Keratinocyte (primary cell): Measurements from ENCODE around the gene PLA2G2E. TPM values are rescaled to one million over a fixed set of nuclear protein-coding genes. Genes with fewer than 3 reads are reported as not detected.

Experiments used
- DNase-seq: peaks from one replicate; pipeline ENCODE4 v3.0.0-alpha.2; 2011; ENCODE audit warnings: low read depth, missing footprints, low spot score
- FAIRE-seq: peaks from 2 replicates; lab custom pipeline; 2011; peaks lifted over from hg19 to GRCh38; lab: Jason Lieb, UNC
- H2AFZ ChIP-seq: 2 replicates; pipeline ENCODE4 v1.6.0; 2012; ENCODE audit warnings: low read length, control low read depth, inconsistent platforms; ENCODE audit not compliant: control insufficient read depth
- H3K27ac ChIP-seq: 2 replicates; pipeline ENCODE4 v1.5.1; 2011; ENCODE audit warnings: low read length; ENCODE audit not compliant: control insufficient read depth, insufficient read depth
- H3K27me3 ChIP-seq: 3 replicates; pipeline ENCODE4 v1.6.0; 2011; ENCODE audit warnings: low read length; ENCODE audit not compliant: control insufficient read depth, insufficient read depth; ENCODE audit errors: extremely low read depth
- H3K36me3 ChIP-seq, 2 experiments: 2 replicates in 1 of 2; 3 replicates in 1 of 2; pipeline ENCODE4 v1.5.1; 2011; ENCODE audit warnings: low read length in 2 of 2, mild to moderate bottlenecking in 1 of 2; ENCODE audit not compliant: control insufficient read depth in 2 of 2, insufficient read depth in 2 of 2; ENCODE audit errors: extremely low read depth in 1 of 2
- H3K4me1 ChIP-seq: 3 replicates; pipeline ENCODE4 v1.5.1; 2011; ENCODE audit warnings: low read length; ENCODE audit not compliant: control insufficient read depth, insufficient read depth; ENCODE audit errors: extremely low read depth
- H3K4me2 ChIP-seq: 3 replicates; pipeline ENCODE4 v1.6.0; 2011; ENCODE audit warnings: low read depth, low read length; ENCODE audit not compliant: control insufficient read depth, insufficient read depth; ENCODE audit errors: extremely low read depth
- H3K4me3 ChIP-seq, 3 experiments: fragments of 200-600 bp in 1 of 3; sonication (generic) in 1 of 3; 2 replicates in 2 of 3; 3 replicates in 1 of 3; pipeline ENCODE4 v1.5.1; 2011 to 2016; ENCODE audit warnings: low read length in 3 of 3, mild to moderate bottlenecking in 3 of 3, control low read depth in 2 of 3, inconsistent platforms in 1 of 3, low read depth in 1 of 3, mixed read lengths in 1 of 3, mixed run types in 1 of 3, moderate library complexity in 1 of 3; ENCODE audit not compliant: control insufficient read depth in 2 of 3, insufficient read depth in 2 of 3; ENCODE audit errors: extremely low read depth in 1 of 3
- H3K79me2 ChIP-seq: 2 replicates; pipeline ENCODE4 v1.6.0; 2012; ENCODE audit warnings: low read length; ENCODE audit not compliant: control insufficient read depth, insufficient read depth
- H3K9ac ChIP-seq: 3 replicates; pipeline ENCODE4 v1.6.0; 2011; ENCODE audit warnings: low read length; ENCODE audit not compliant: control insufficient read depth, insufficient read depth; ENCODE audit errors: extremely low read depth
- H3K9me1 ChIP-seq: 3 replicates; pipeline ENCODE4 v1.6.0; 2011; ENCODE audit warnings: low read length; ENCODE audit not compliant: control insufficient read depth, insufficient read depth; ENCODE audit errors: extremely low read depth
- H3K9me3 ChIP-seq: 2 replicates; pipeline ENCODE4 v1.5.1; 2012; ENCODE audit warnings: low read depth, low read length; ENCODE audit not compliant: control insufficient read depth
- H4K20me1 ChIP-seq: 3 replicates; pipeline ENCODE4 v1.6.0; 2011; ENCODE audit warnings: low read length; ENCODE audit not compliant: control insufficient read depth, insufficient read depth; ENCODE audit errors: extremely low read depth
- CTCF ChIP-seq, 3 experiments: IDR thresholded peaks in 1 of 3; conservative IDR thresholded peaks in 1 of 3; optimal IDR thresholded peaks in 1 of 3; 2 replicates in 2 of 3; 3 replicates in 1 of 3; pipeline versions ENCODE3 to v1.5.1; 2011; ENCODE audit warnings: low read length in 3 of 3, mild to moderate bottlenecking in 3 of 3, moderate library complexity in 2 of 3, control low read depth in 1 of 3, inconsistent platforms in 1 of 3; ENCODE audit not compliant: insufficient read depth in 2 of 3; ENCODE audit errors: extremely low read depth in 1 of 3
- EZH2 ChIP-seq: IDR thresholded peaks from one replicate; pipeline ENCODE4 v1.6.1; 2012; ENCODE audit warnings: inconsistent platforms, mild to moderate bottlenecking, low read length, moderate library complexity
- dilution Hi-C: fragments of 300-500 bp; cut with MboI; formaldehyde crosslinking; loops from one replicate; pipeline ENCODE4 v1.7.0; 2020; ENCODE audit warnings: low sequenced_read_pairs; ENCODE audit not compliant: extremely low pct_ligation_motif_present
- polyA minus RNA-seq, 3 experiments: library from RNA; depleted of rRNA, polyadenylated mRNA; stranded (reverse); fragments of >200 nt; gene quantifications; 1 replicate in 1 of 3; 2 replicates in 1 of 3; 3 replicates in 1 of 3; pipeline ENCODE4 v1.2.3, GENCODE V29; 2011
- polyA plus RNA-seq, 5 experiments: library from polyadenylated mRNA; depleted of rRNA in 3 of 5; stranded (reverse) in 3 of 5; stranded (forward) in 1 of 5; unstranded in 1 of 5; fragments of >200 nt; gene quantifications; 1 replicate in 1 of 5; 2 replicates in 3 of 5; 3 replicates in 1 of 5; pipeline versions ENCODE4 v1.2.1 to v1.2.3, GENCODE V29; 2011 to 2012; ENCODE audit warnings: missing spikeins in 2 of 5, low read depth in 1 of 5, low replicate concordance in 1 of 5

Gene PLA2G2E
- polyA plus RNA-seq (not detected in 3 replicates), polyA minus RNA-seq (not detected in 3 replicates)
- polyA plus RNA-seq (2011; ENCODE audit: low read depth): not detected
- polyA plus RNA-seq (2011; cell fraction: cytosol; rRNA removed): not detected in 2 replicates
- polyA plus RNA-seq (2011; cell fraction: nucleus; rRNA removed): not detected in 2 replicates
- not detected in 2 replicates for polyA plus RNA-seq (2012; ENCODE audit: low replicate concordance)
- not detected for polyA minus RNA-seq (2011; cell fraction: cytosol; rRNA and poly(A)+ RNA removed)
- not detected in 2 replicates for polyA minus RNA-seq (2011; cell fraction: nucleus; rRNA and poly(A)+ RNA removed)

GRCh38 chr1:19923137-19923952 is at the start of gene PLA2G2E:
Gene PLA2G2E, minus strand, starts transcription at chr1:19923617. Its CDS starts 58 bp downstream, at chr1:19923559.
- H3K4me3 ChIP-seq: no peak within 1 kb of the TSS
- H2AFZ ChIP-seq: no peak within 1 kb of the TSS
- no peaks in the 10 kb centered on the region for H3K36me3 ChIP-seq
- H3K9me1 ChIP-seq: no peaks in the 10 kb centered on the region
- DNase-seq (no peak), FAIRE-seq (no peak)
- H3K9ac ChIP-seq: no peak within 1 kb of the TSS
- H3K4me1 ChIP-seq: peaks cover 16% of the 10 kb centered on the region
- no peaks in the 10 kb centered on the region for H4K20me1 ChIP-seq
- no peak within 1 kb of the TSS for H3K4me2 ChIP-seq
- no peak within 1 kb of the TSS for H3K27ac ChIP-seq
- H3K9me3 ChIP-seq: no peaks in the 10 kb centered on the region
- peaks cover 16% of the 10 kb centered on the region for H3K27me3 ChIP-seq
- no peak for TF ChIP-seq CTCF (optimal IDR thresholded peaks at IDR 0.05 in 1 of 3, IDR thresholded peaks at IDR 0.05 in 1 of 3, conservative IDR thresholded peaks at IDR 0.05 in 1 of 3; ENCODE audit: extremely low read depth in 1 of 3, insufficient read depth in 2 of 3, low read length in 3 of 3)
- no peak for TF ChIP-seq EZH2
- dilution Hi-C loops: no loop called here
- no peaks in the 10 kb centered on the region for H3K79me2 ChIP-seq

- no peak overlapping the region for H3K9ac ChIP-seq
- no peaks in the 10 kb centered on the region for H3K9me1 ChIP-seq
- H3K4me3 ChIP-seq: no peak overlapping the region
- peaks cover 30% of the 10 kb centered on the region for H3K27me3 ChIP-seq
- H3K9me3 ChIP-seq: no peaks in the 10 kb centered on the region
- no peak overlapping the region for H3K4me2 ChIP-seq
- H3K79me2 ChIP-seq: no peaks in the 10 kb centered on the region
- FAIRE-seq: no peak
- H3K4me1 ChIP-seq: peaks cover 5% of the 10 kb centered on the region
- H3K27ac ChIP-seq: no peak overlapping the region
- dilution Hi-C loops: no loop called here
- no peaks in the 10 kb centered on the region for H4K20me1 ChIP-seq
- H3K36me3 ChIP-seq: no peaks in the 10 kb centered on the region
- DNase-seq: no peak
- H2AFZ ChIP-seq: no peak overlapping the region
- TF ChIP-seq CTCF (optimal IDR thresholded peaks at IDR 0.05 in 1 of 3, IDR thresholded peaks at IDR 0.05 in 1 of 3, conservative IDR thresholded peaks at IDR 0.05 in 1 of 3; ENCODE audit: extremely low read depth in 1 of 3, insufficient read depth in 2 of 3, low read length in 3 of 3): no peak
- no peak for TF ChIP-seq EZH2
Measured at GRCh38 chr1:19971664-19972063, 48.2 kb upstream of the PLA2G2E start.
